Adrenal gland (tissue), 5 donors: ENCODE data around the gene RAB40C.
A peak's percentile ranks its signal among the peaks of the same experiment; 100 is the strongest.

Source experiments
- POLR2A ChIP-seq, 2 donors: fragments of 450-650 bp; IDR thresholded peaks; one replicate each; pipeline ENCODE4 v1.6.1; 2017; ENCODE audit warnings: antibody characterized with exemption in 2 of 2, mild to moderate bottlenecking in 2 of 2, moderate library complexity in 1 of 2
- TF ChIP-seq, protein P1 (sequence below), 6 experiments: fragments of 450-650 bp in 4 of 6; fragments of 200-600 bp in 2 of 6; sonication (generic) in 1 of 6; IDR thresholded peaks; 1 replicate in 5 of 6; 2 replicates in 1 of 6; pipeline versions ENCODE4 v1.5.1 to v1.8.0; 2016 to 2021; ENCODE audit warnings: antibody characterized with exemption in 6 of 6, mild to moderate bottlenecking in 2 of 6, moderate library complexity in 1 of 6
- donor health status: DM: no; HTN: no; CAD: no.

DNA sequence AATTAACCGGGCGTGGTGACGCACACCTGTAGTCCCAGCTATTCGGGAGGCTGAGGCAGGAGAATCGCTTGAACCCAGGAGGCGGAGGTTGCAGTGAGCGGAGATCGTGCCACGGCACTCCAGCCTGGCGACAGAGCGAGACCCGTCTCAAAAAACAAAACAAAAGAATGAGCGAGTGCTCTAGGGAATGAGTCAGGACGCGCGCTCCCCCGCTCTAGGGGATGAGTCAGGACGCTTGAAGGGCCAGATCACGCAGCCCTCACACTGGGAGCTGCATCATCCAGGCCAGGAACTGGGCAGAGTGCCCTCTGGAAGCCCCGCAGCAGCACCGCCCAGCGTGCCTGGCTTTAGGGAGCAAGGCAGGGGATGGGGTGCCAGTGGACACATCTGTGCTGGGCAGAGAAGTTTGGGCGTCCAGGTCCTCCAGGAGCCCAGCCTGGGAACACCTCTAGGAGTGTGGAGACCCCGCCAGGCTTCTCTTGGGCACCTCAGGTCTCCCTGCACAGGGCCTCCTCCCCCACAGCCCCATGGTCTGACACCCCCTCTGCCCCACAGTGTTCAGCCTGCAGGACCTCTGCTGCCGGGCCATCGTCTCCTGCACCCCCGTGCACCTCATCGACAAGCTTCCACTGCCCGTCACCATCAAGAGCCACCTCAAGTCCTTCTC is 37.1 kb downstream of the RAB40C start:
- TF ChIP-seq, protein P1, sequence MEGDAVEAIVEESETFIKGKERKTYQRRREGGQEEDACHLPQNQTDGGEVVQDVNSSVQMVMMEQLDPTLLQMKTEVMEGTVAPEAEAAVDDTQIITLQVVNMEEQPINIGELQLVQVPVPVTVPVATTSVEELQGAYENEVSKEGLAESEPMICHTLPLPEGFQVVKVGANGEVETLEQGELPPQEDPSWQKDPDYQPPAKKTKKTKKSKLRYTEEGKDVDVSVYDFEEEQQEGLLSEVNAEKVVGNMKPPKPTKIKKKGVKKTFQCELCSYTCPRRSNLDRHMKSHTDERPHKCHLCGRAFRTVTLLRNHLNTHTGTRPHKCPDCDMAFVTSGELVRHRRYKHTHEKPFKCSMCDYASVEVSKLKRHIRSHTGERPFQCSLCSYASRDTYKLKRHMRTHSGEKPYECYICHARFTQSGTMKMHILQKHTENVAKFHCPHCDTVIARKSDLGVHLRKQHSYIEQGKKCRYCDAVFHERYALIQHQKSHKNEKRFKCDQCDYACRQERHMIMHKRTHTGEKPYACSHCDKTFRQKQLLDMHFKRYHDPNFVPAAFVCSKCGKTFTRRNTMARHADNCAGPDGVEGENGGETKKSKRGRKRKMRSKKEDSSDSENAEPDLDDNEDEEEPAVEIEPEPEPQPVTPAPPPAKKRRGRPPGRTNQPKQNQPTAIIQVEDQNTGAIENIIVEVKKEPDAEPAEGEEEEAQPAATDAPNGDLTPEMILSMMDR (IDR thresholded peaks at IDR 0.05), result no peak
- TF ChIP-seq POLR2A (IDR thresholded peaks at IDR 0.05), result peak in 1 of 2 donors; percentile 89
